HepG2 (cell line): ENCODE results near the gene EIF3L. TPM values are rescaled to one million over a fixed set of nuclear protein-coding genes. Genes with fewer than 3 reads are reported as not detected.

ENCODE experiments used
- AGO2 ChIP-seq: fragments of 200-400 bp; formaldehyde crosslinking; optimal IDR thresholded peaks from 2 replicates; pipeline ENCODE3; 2017; ENCODE audit warnings: mild to moderate bottlenecking, low read depth, low read length, moderate library complexity
- ATF7 ChIP-seq, 2 experiments: fragments of 450-650 bp in 1 of 2; sonication (generic) in 1 of 2; formaldehyde crosslinking in 1 of 2; IDR thresholded peaks; 2 replicates each; pipeline versions ENCODE4 v1.4.0 to v1.6.1; 2016 to 2020; ENCODE audit warnings: antibody characterized with exemption in 1 of 2, mild to moderate bottlenecking in 1 of 2, missing genetic modification reagents in 1 of 2
- CC2D1A ChIP-seq: sonication (generic); formaldehyde crosslinking; IDR thresholded peaks from 2 replicates; pipeline ENCODE4 v1.8.1; 2023; ENCODE audit warnings: mild to moderate bottlenecking, missing genetic modification reagents
- FOXA1 ChIP-seq, 2 experiments: fragments of 450-650 bp in 1 of 2; sonication (generic) in 1 of 2; formaldehyde crosslinking in 1 of 2; IDR thresholded peaks; 2 replicates each; pipeline versions ENCODE4 v1.4.0 to v1.6.1; 2016 to 2020; ENCODE audit warnings: missing genetic modification reagents in 1 of 2
- FOXO1 ChIP-seq: sonication (generic); formaldehyde crosslinking; IDR thresholded peaks from 2 replicates; pipeline ENCODE4 v1.4.0; 2020; ENCODE audit warnings: missing genetic modification reagents
- KLF6 ChIP-seq: IDR thresholded peaks from 2 replicates; pipeline ENCODE4 v1.8.0; 2016; ENCODE audit warnings: missing biosample characterization, missing genetic modification reagents
- PITX1 ChIP-seq: sonication (generic); formaldehyde crosslinking; IDR thresholded peaks from 2 replicates; pipeline ENCODE4 v1.5.1; 2020; ENCODE audit warnings: mild to moderate bottlenecking, missing genetic modification reagents
- RBFOX2 ChIP-seq: fragments of 200-400 bp; formaldehyde crosslinking; IDR thresholded peaks from 2 replicates; pipeline ENCODE4 v1.6.1; 2017; ENCODE audit warnings: low read depth, mild to moderate bottlenecking, low read length
- SALL1 ChIP-seq: sonication (generic); formaldehyde crosslinking; IDR thresholded peaks from 2 replicates; pipeline ENCODE4 v1.8.0; 2022; ENCODE audit warnings: mild to moderate bottlenecking, missing genetic modification reagents
- SNRNP70 ChIP-seq: fragments of 200-400 bp; formaldehyde crosslinking; IDR thresholded peaks from 2 replicates; pipeline ENCODE4 v1.6.1; 2017; ENCODE audit warnings: mild to moderate bottlenecking, low read depth, low read length, moderate library complexity
- XBP1 ChIP-seq: sonication (generic); formaldehyde crosslinking; IDR thresholded peaks from 2 replicates; pipeline ENCODE4 v1.5.0; 2020; ENCODE audit warnings: missing genetic modification reagents
- ZFP90 ChIP-seq: sonication (generic); formaldehyde crosslinking; IDR thresholded peaks from 2 replicates; pipeline ENCODE4 v1.8.0; 2022; ENCODE audit warnings: missing genetic modification reagents, mild to moderate bottlenecking, inconsistent platforms, borderline replicate concordance
- ZNF101 ChIP-seq: sonication (generic); formaldehyde crosslinking; IDR thresholded peaks from 2 replicates; pipeline ENCODE4 v1.4.0; 2020; ENCODE audit warnings: mild to moderate bottlenecking, low read depth, missing genetic modification reagents, borderline replicate concordance
- ZNF414 ChIP-seq: sonication (generic); formaldehyde crosslinking; IDR thresholded peaks from 2 replicates; pipeline ENCODE4 v1.5.0; 2020; ENCODE audit warnings: missing genetic modification reagents
- ZNF431 ChIP-seq: sonication (generic); formaldehyde crosslinking; IDR thresholded peaks from 2 replicates; pipeline ENCODE4 v1.9.0; 2022; ENCODE audit warnings: missing genetic modification reagents, low read depth, mild to moderate bottlenecking, borderline replicate concordance
- ZNF501 ChIP-seq: sonication (generic); formaldehyde crosslinking; IDR thresholded peaks from 2 replicates; pipeline ENCODE4 v1.5.1; 2020; ENCODE audit warnings: mild to moderate bottlenecking, moderate library complexity, missing genetic modification reagents
- ZNF652 ChIP-seq: IDR thresholded peaks from 2 replicates; pipeline ENCODE4 v1.6.1; 2016; ENCODE audit warnings: low read depth, borderline replicate concordance
- ZSCAN30 ChIP-seq: sonication (generic); formaldehyde crosslinking; IDR thresholded peaks from 2 replicates; pipeline ENCODE4 v1.5.0; 2020; ENCODE audit warnings: mild to moderate bottlenecking, missing genetic modification reagents
- polyA plus RNA-seq, 8 experiments: library from polyadenylated mRNA; depleted of rRNA in 3 of 8; stranded (reverse) in 7 of 8; unstranded in 1 of 8; fragments of >200 nt; fragmentation: Illumina TruSeq in 4 of 8; extraction: Trizol in 4 of 8; gene quantifications; 2 replicates each; pipeline versions ENCODE4 v1.2.1 to v1.2.3, GENCODE V29; 2011 to 2016; ENCODE audit warnings: low read depth in 4 of 8, missing spikeins in 1 of 8, mixed read lengths in 1 of 8; ENCODE audit not compliant: insufficient read depth in 1 of 8
- total RNA-seq, 5 experiments: library from RNA; depleted of rRNA; stranded (reverse); fragments of >200 nt; fragmentation: Illumina TruSeq; extraction: Trizol; gene quantifications; 2 replicates each; pipeline ENCODE4 v1.2.3, GENCODE V29; 2016; ENCODE audit warnings: low read depth in 1 of 5
- TF ChIP-seq, protein P1 (sequence below): sonication (generic); formaldehyde crosslinking; IDR thresholded peaks from 2 replicates; pipeline ENCODE4 v1.4.0; 2020; ENCODE audit warnings: mild to moderate bottlenecking, low read depth, missing genetic modification reagents
- TF ChIP-seq, protein P2 (sequence below): IDR thresholded peaks from 2 replicates; pipeline ENCODE4 v1.6.1; 2012; ENCODE audit warnings: low read depth, low read length, improper control_type of control experiment
- TF ChIP-seq, protein P3 (sequence below): sonication (generic); formaldehyde crosslinking; IDR thresholded peaks from 2 replicates; pipeline ENCODE4 v1.5.0; 2020; ENCODE audit warnings: missing genetic modification reagents
- TF ChIP-seq, protein P4 (sequence below): sonication (generic); formaldehyde crosslinking; IDR thresholded peaks from 2 replicates; pipeline ENCODE4 v1.5.0; 2020; ENCODE audit warnings: missing genetic modification reagents, mild to moderate bottlenecking, borderline replicate concordance

EIF3L gene
- total and polyA plus RNA-seq, 2 of the 13 experiments (the other 11 are each of a cell fraction or from before 2014, with no cell fraction given), result 514 to 793 TPM

DNA sequence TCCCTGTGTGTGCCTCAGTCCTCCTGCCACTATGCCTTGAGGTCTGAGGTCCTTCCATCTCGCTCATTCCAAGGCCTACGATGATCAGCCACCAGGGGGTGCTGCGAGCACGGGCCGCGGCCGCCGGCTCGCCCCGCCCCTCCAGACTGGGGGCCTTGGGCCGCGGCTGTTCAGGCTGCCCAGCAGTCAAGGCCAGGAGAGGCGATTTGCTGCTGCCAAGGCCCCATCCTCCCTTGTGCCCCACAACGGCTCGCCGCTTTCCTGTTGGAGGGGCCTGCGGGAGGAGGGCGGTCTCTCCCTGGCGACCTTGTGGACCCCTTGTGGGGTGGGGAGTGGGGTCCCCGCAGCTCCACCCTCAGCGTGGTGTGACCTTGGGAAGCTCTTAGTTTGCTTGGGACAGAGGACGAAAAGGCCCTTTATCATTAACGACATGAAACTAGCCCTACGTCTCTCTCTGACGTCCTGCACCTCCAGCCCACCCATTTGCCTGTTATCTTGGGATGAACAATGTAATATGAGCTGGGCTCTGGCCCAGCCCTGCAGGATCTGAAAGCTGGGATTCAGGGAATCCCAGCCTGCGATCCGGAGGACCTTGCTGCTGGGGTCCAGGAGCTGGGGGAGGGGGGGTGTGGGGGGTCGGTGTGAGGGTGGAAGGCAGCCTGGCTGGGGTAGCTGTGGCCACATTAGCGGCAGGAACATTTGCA is 31.4 kb upstream of the EIF3L start (continued):
- TF ChIP-seq, protein P1, sequence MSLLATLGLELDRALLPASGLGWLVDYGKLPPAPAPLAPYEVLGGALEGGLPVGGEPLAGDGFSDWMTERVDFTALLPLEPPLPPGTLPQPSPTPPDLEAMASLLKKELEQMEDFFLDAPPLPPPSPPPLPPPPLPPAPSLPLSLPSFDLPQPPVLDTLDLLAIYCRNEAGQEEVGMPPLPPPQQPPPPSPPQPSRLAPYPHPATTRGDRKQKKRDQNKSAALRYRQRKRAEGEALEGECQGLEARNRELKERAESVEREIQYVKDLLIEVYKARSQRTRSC (CRISPR knock-in tag), result no peak
- TF ChIP-seq ZSCAN30 (no peak), ZFP90 (CRISPR knock-in tag) (peak; percentile 76; the same call in 1 of the 2 replicates), FOXA1 (IDR thresholded peaks at IDR 0.05) (no peak), FOXA1 (CRISPR knock-in tag; IDR thresholded peaks at IDR 0.05) (peak; percentile 36; the same call in 1 of the 2 replicates), ATF7 (IDR thresholded peaks at IDR 0.05) (no peak), ATF7 (CRISPR knock-in tag; IDR thresholded peaks at IDR 0.05) (peak; percentile 15; the same call in 1 of the 2 replicates), SALL1 (CRISPR knock-in tag) (peak; percentile 93), SNRNP70 (no peak), ZNF414 (CRISPR knock-in tag) (peak; percentile 80; the same call in 1 of the 2 replicates), CC2D1A (CRISPR knock-in tag) (no peak), ZNF652 (peak; percentile 33; the same call in 1 of the 2 replicates), ZNF501 (CRISPR knock-in tag) (peak; percentile 92), KLF6 (peak; percentile 52; the same call in 1 of the 2 replicates), PITX1 (peak; percentile 84), ZNF101 (CRISPR knock-in tag) (no peak), ZNF431 (CRISPR knock-in tag) (no peak), AGO2 (peak; percentile 84), FOXO1 (CRISPR knock-in tag) (peak; percentile 50; the same call in 1 of the 2 replicates), XBP1 (CRISPR knock-in tag) (no peak), RBFOX2 (peak; percentile 83)
- TF ChIP-seq, protein P2, sequence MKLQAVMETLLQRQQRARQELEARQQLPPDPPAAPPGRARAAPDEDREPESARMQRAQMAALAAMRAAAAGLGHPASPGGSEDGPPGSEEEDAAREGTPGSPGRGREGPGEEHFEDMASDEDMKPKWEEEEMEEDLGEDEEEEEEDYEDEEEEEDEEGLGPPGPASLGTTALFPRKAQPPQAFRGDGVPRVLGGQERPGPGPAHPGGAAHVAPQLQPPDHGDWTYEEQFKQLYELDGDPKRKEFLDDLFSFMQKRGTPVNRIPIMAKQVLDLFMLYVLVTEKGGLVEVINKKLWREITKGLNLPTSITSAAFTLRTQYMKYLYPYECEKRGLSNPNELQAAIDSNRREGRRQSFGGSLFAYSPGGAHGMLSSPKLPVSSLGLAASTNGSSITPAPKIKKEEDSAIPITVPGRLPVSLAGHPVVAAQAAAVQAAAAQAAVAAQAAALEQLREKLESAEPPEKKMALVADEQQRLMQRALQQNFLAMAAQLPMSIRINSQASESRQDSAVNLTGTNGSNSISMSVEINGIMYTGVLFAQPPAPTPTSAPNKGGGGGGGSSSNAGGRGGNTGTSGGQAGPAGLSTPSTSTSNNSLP, result peak; percentile 9; the same call in 1 of the 2 replicates
- TF ChIP-seq, protein P3, sequence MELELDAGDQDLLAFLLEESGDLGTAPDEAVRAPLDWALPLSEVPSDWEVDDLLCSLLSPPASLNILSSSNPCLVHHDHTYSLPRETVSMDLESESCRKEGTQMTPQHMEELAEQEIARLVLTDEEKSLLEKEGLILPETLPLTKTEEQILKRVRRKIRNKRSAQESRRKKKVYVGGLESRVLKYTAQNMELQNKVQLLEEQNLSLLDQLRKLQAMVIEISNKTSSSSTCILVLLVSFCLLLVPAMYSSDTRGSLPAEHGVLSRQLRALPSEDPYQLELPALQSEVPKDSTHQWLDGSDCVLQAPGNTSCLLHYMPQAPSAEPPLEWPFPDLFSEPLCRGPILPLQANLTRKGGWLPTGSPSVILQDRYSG, result no peak
- TF ChIP-seq, protein P4, sequence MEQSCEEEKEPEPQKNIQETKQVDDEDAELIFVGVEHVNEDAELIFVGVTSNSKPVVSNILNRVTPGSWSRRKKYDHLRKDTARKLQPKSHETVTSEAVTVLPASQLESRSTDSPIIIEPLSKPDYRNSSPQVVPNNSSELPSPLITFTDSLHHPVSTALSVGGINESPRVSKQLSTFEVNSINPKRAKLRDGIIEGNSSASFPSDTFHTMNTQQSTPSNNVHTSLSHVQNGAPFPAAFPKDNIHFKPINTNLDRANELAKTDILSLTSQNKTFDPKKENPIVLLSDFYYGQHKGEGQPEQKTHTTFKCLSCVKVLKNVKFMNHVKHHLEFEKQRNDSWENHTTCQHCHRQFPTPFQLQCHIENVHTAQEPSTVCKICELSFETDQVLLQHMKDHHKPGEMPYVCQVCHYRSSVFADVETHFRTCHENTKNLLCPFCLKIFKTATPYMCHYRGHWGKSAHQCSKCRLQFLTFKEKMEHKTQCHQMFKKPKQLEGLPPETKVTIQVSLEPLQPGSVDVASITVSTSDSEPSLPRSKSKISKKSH (CRISPR knock-in tag), result no peak
